Measurements from ENCODE around the gene FLT3LG. TPM values are rescaled to one million over a fixed set of nuclear protein-coding genes. Genes with fewer than 3 reads are reported as not detected.

The FLT3LG gene
- total and polyA plus RNA-seq, 2 experiments from 2014 or later = 0.49 to 1.8 TPM

GRCh38 chr19:49450405-49450804 is 23.6 kb upstream of the FLT3LG start:
- no peak for TF ChIP-seq NANOG (IDR thresholded peaks at IDR 0.05; ENCODE audit: borderline replicate concordance)
- TF ChIP-seq EZH2phosphoT487 (IDR thresholded peaks at IDR 0.05; ENCODE audit: unreplicated experiment) = no peak
- TF ChIP-seq JUNB (IDR thresholded peaks at IDR 0.05; ENCODE audit: unreplicated experiment) = no peak
- ATAC-seq = no peak
- H3K9me3 Mint-ChIP-seq = peaks cover 9% of the 10 kb centered on the region; the same call in 2 of the 3 replicates
- Histone ChIP-seq H3K4me1 (ENCODE audit: insufficient read depth) (peaks cover 21% of the 10 kb centered on the region; the same call in 1 of the 2 replicates), H3K27me3 (ENCODE audit: insufficient read depth) (no peaks in the 10 kb centered on the region), H3K9me2 (ENCODE audit: insufficient read depth) (no peaks in the 10 kb centered on the region), H3K4me2 (peak overlapping the region; percentile 75), H3K4me3 (peak overlapping the region; percentile 66), H3F3A (replicated peaks; ENCODE audit: low read depth) (peaks cover 22% of the 10 kb centered on the region; the same call in 1 of the 2 replicates), H2AFZ (no peak overlapping the region), H4K20me1 (replicated peaks; ENCODE audit: insufficient read depth) (peaks cover 8% of the 10 kb centered on the region; the same call in 1 of the 2 replicates), H3K36me3 (ENCODE audit: insufficient read depth) (peaks cover 4% of the 10 kb centered on the region; the same call in 1 of the 2 replicates), H3K27ac (ENCODE audit: low read depth) (0 out of 2 replicates have a peak overlapping the region, but pooled peaks have one; percentile 32), H3K79me2 (replicated peaks; ENCODE audit: insufficient read depth) (peaks cover 20% of the 10 kb centered on the region)
- peaks cover 36% of the 10 kb centered on the region for H3K27me3 Mint-ChIP-seq (ENCODE audit: insufficient read depth, low read depth, poor library complexity)
- no peak for DNase-seq (ENCODE audit: low spot score)
- peak overlapping the region; percentile 95 for H3K4me3 Mint-ChIP-seq
- H3K4me1 Mint-ChIP-seq = peaks cover 23% of the 10 kb centered on the region
- no peak overlapping the region; the same call in 1 of the 2 replicates for H3K27ac Mint-ChIP-seq
- peaks cover 54% of the 10 kb centered on the region for H3K36me3 Mint-ChIP-seq (ENCODE audit: low read depth)

- Histone ChIP-seq H3K4me1 (ENCODE audit: insufficient read depth) (peaks cover 21% of the 10 kb centered on the region; the same call in 1 of the 2 replicates), H3F3A (replicated peaks; ENCODE audit: low read depth) (peaks cover 22% of the 10 kb centered on the region; the same call in 1 of the 2 replicates), H3K27me3 (ENCODE audit: insufficient read depth) (no peaks in the 10 kb centered on the region), H2AFZ (no peak within 1 kb of the TSS), H3K9me2 (ENCODE audit: insufficient read depth) (no peaks in the 10 kb centered on the region), H3K79me2 (replicated peaks; ENCODE audit: insufficient read depth) (peaks cover 30% of the 10 kb centered on the region), H3K27ac (ENCODE audit: low read depth) (peak within 1 kb of the TSS; percentile 93), H3K4me3 (peak within 1 kb of the TSS; percentile 85), H3K36me3 (ENCODE audit: insufficient read depth) (peaks cover 4% of the 10 kb centered on the region; the same call in 1 of the 2 replicates), H3K4me2 (peak within 1 kb of the TSS; percentile 75), H4K20me1 (replicated peaks; ENCODE audit: insufficient read depth) (peaks cover 8% of the 10 kb centered on the region; the same call in 1 of the 2 replicates)
- TF ChIP-seq ZNF462 (CRISPR knock-in tag; IDR thresholded peaks at IDR 0.05) (no peak), POLR2AphosphoS5 (IDR thresholded peaks at IDR 0.05; ENCODE audit: low read depth) (peak; percentile 97), CREB1 (CRISPR knock-in tag; IDR thresholded peaks at IDR 0.05; ENCODE audit: low read depth) (0 out of 2 replicates have a peak, but pooled peaks have one; percentile 45)
- TF ChIP-seq, protein P1, sequence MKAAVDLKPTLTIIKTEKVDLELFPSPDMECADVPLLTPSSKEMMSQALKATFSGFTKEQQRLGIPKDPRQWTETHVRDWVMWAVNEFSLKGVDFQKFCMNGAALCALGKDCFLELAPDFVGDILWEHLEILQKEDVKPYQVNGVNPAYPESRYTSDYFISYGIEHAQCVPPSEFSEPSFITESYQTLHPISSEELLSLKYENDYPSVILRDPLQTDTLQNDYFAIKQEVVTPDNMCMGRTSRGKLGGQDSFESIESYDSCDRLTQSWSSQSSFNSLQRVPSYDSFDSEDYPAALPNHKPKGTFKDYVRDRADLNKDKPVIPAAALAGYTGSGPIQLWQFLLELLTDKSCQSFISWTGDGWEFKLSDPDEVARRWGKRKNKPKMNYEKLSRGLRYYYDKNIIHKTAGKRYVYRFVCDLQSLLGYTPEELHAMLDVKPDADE (IDR thresholded peaks at IDR 0.05) = peak; percentile 92
- H3K27ac Mint-ChIP-seq = peak within 1 kb of the TSS; percentile 99
- peaks cover 31% of the 10 kb centered on the region for H3K27me3 Mint-ChIP-seq (ENCODE audit: insufficient read depth, low read depth, poor library complexity)
- peak within 1 kb of the TSS; percentile 95 for H3K4me3 Mint-ChIP-seq
- peaks cover 21% of the 10 kb centered on the region for H3K4me1 Mint-ChIP-seq
- H3K9me3 Mint-ChIP-seq = peaks cover 9% of the 10 kb centered on the region; the same call in 2 of the 3 replicates
- DNase-seq (ENCODE audit: low spot score) (peak; percentile 100), ATAC-seq (peak; percentile 68)
- peaks cover 55% of the 10 kb centered on the region for H3K36me3 Mint-ChIP-seq (ENCODE audit: low read depth)
Measured at GRCh38 chr19:49451430-49452181, 22.4 kb upstream of the FLT3LG start, which contains the start of gene PIH1D1. Gene PIH1D1, minus strand, starts transcription at chr19:49451814. Its CDS starts 240 bp downstream, at chr19:49451574.
